MM.1S (cell line): ENCODE results near the gene STOX1.
"Not testable (repeated sequence)": the region's sequence is repeated elsewhere in the genome, so short reads cannot be mapped to it uniquely, and the experiment has no call there.

Source experiments
- DNase-seq: peaks from one replicate; pipeline ENCODE4 v3.0.0-alpha.2; 2015
- H2AFZ ChIP-seq: fragments of 300-600 bp; sonication (generic); 2 replicates; pipeline ENCODE4 v1.6.0; 2016; ENCODE audit warnings: antibody characterized with exemption, low read length
- H3F3A ChIP-seq: fragments of 300-600 bp; sonication (generic); 2 replicates; pipeline ENCODE4 v1.6.1; 2016; ENCODE audit warnings: mild to moderate bottlenecking, antibody characterized with exemption, low read length, moderate library complexity, mixed read lengths; ENCODE audit not compliant: insufficient read depth
- H3K27ac ChIP-seq: fragments of 300-600 bp; sonication (generic); 2 replicates; pipeline ENCODE4 v1.5.1; 2016; ENCODE audit warnings: mild to moderate bottlenecking, low read length
- H3K27me3 ChIP-seq: fragments of 300-600 bp; sonication (generic); replicated peaks from 2 replicates; pipeline ENCODE4 v1.6.0; 2016; ENCODE audit warnings: low read length; ENCODE audit not compliant: insufficient read depth
- H3K36me3 ChIP-seq: fragments of 300-600 bp; sonication (generic); replicated peaks from 2 replicates; pipeline ENCODE4 v1.6.1; 2016; ENCODE audit warnings: mild to moderate bottlenecking, low read length, mixed read lengths; ENCODE audit not compliant: insufficient read depth
- H3K4me1 ChIP-seq: fragments of 300-600 bp; sonication (generic); 2 replicates; pipeline ENCODE4 v1.6.1; 2016; ENCODE audit warnings: low read length, mixed read lengths
- H3K4me2 ChIP-seq: fragments of 300-600 bp; sonication (generic); 2 replicates; pipeline ENCODE4 v1.6.0; 2016; ENCODE audit warnings: low read depth, low read length
- H3K4me3 ChIP-seq: fragments of 300-600 bp; sonication (generic); 2 replicates; pipeline ENCODE4 v1.5.1; 2016; ENCODE audit warnings: low read length, mixed read lengths
- H3K79me2 ChIP-seq: fragments of 300-600 bp; sonication (generic); 2 replicates; pipeline ENCODE4 v1.6.1; 2016; ENCODE audit warnings: mixed run types, low read length, mixed read lengths
- H3K9ac ChIP-seq: fragments of 300-600 bp; sonication (generic); 2 replicates; pipeline ENCODE4 v1.6.1; 2016; ENCODE audit warnings: low read length, mixed read lengths
- H3K9me2 ChIP-seq: fragments of 300-600 bp; sonication (generic); replicated peaks from 2 replicates; pipeline ENCODE4 v1.6.1; 2016; ENCODE audit warnings: mild to moderate bottlenecking, low read length, mixed read lengths; ENCODE audit not compliant: insufficient read depth
- H3K9me3 ChIP-seq: fragments of 300-600 bp; sonication (generic); replicated peaks from 2 replicates; pipeline ENCODE4 v1.6.1; 2016; ENCODE audit warnings: mild to moderate bottlenecking, low read length, mixed read lengths; ENCODE audit not compliant: insufficient read depth
- H4K20me1 ChIP-seq: fragments of 300-600 bp; sonication (generic); 2 replicates; pipeline ENCODE4 v1.6.1; 2016; ENCODE audit warnings: mild to moderate bottlenecking, low read length, moderate library complexity, mixed read lengths; ENCODE audit not compliant: insufficient read depth
- CTCF ChIP-seq: fragments of 300-600 bp; sonication (generic); IDR thresholded peaks from 2 replicates; pipeline ENCODE4 v1.5.1; 2016; ENCODE audit warnings: antibody characterized with exemption, low read length, mixed read lengths
- EZH2 ChIP-seq: fragments of 300-600 bp; sonication (generic); optimal IDR thresholded peaks from 2 replicates; pipeline ENCODE3; 2017; ENCODE audit warnings: low read depth, mild to moderate bottlenecking, antibody characterized with exemption, low read length, mixed read lengths
- EZH2phosphoT487 ChIP-seq: fragments of 300-600 bp; sonication (generic); IDR thresholded peaks from 2 replicates; pipeline ENCODE4 v1.6.1; 2018; ENCODE audit warnings: antibody characterized with exemption, low read length

Gene STOX1

GRCh38 chr10:68831961-68832455, 4.7 kb downstream of the STOX1 start:
- Histone ChIP-seq H3K9me2 (no peaks in the 10 kb centered on the region), H3K9ac (no peak overlapping the region), H3K4me1 (no peaks in the 10 kb centered on the region), H3K9me3 (no peaks in the 10 kb centered on the region), H2AFZ (no peak overlapping the region), H4K20me1 (no peaks in the 10 kb centered on the region), H3K4me2 (no peak overlapping the region), H3F3A (peaks cover 10% of the 10 kb centered on the region; the same call in 1 of the 2 replicates), H3K4me3 (no peak overlapping the region), H3K27ac (no peak overlapping the region), H3K36me3 (no peaks in the 10 kb centered on the region), H3K79me2 (no peaks in the 10 kb centered on the region), H3K27me3 (no peaks in the 10 kb centered on the region)
- DNase-seq, result no peak
- TF ChIP-seq CTCF (no peak), EZH2phosphoT487 (no peak), EZH2 (no peak)

GRCh38 chr10:68832601-68833000, 5.3 kb downstream of the STOX1 start:
- no peak for TF ChIP-seq EZH2phosphoT487
- TF ChIP-seq CTCF, result no peak
- TF ChIP-seq EZH2, result no peak
- Histone ChIP-seq H3K27ac (no peak overlapping the region), H3K36me3 (no peaks in the 10 kb centered on the region), H3K9ac (no peak overlapping the region), H3K4me2 (no peak overlapping the region), H3K27me3 (no peaks in the 10 kb centered on the region), H3K9me3 (no peaks in the 10 kb centered on the region), H3K79me2 (no peaks in the 10 kb centered on the region), H3K4me1 (no peaks in the 10 kb centered on the region), H3F3A (peaks cover 10% of the 10 kb centered on the region; the same call in 1 of the 2 replicates), H3K4me3 (no peak overlapping the region), H4K20me1 (no peaks in the 10 kb centered on the region), H2AFZ (no peak overlapping the region), H3K9me2 (no peaks in the 10 kb centered on the region)
- no peak for DNase-seq

GRCh38 chr10:68837626-68838322, 10.4 kb downstream of the STOX1 start:
- no peaks in the 10 kb centered on the region for H3K27me3 ChIP-seq
- no peaks in the 10 kb centered on the region for H3F3A ChIP-seq
- H3K27ac ChIP-seq, result no peak overlapping the region
- no peaks in the 10 kb centered on the region for H4K20me1 ChIP-seq
- H2AFZ ChIP-seq, result no peak overlapping the region
- H3K4me1 ChIP-seq, result no peaks in the 10 kb centered on the region
- H3K9me3 ChIP-seq, result no peaks in the 10 kb centered on the region
- H3K79me2 ChIP-seq, result no peaks in the 10 kb centered on the region
- TF ChIP-seq CTCF (no peak), EZH2 (no peak), EZH2phosphoT487 (no peak)
- H3K4me2 ChIP-seq, result no peak overlapping the region
- H3K9ac ChIP-seq, result no peak overlapping the region
- no peaks in the 10 kb centered on the region for H3K9me2 ChIP-seq
- H3K36me3 ChIP-seq, result no peaks in the 10 kb centered on the region
- no peak for DNase-seq
- no peak overlapping the region for H3K4me3 ChIP-seq

GRCh38 chr10:68840650-68841049, 13.3 kb downstream of the STOX1 start:
- H3K27ac ChIP-seq, H3K79me2 ChIP-seq, H2AFZ ChIP-seq: not testable (repeated sequence)

More at GRCh38 chr10:68840650-68841049, 13.3 kb downstream of the STOX1 start:
- not testable (repeated sequence) for H3K36me3 ChIP-seq, H3K27me3 ChIP-seq, DNase-seq, H3K4me2 ChIP-seq, H3K9me3 ChIP-seq, H3K9ac ChIP-seq, H4K20me1 ChIP-seq, H3K4me3 ChIP-seq, H3K9me2 ChIP-seq, H3F3A ChIP-seq, H3K4me1 ChIP-seq
